Muscle layer of colon (tissue), 2 donors: ENCODE results near the gene UGT1A5.
"Not testable (repeated sequence)": the region's sequence is repeated elsewhere in the genome, so short reads cannot be mapped to it uniquely, and the experiment has no call there.

ENCODE experiments used
- H3K27ac ChIP-seq: one replicate; pipeline ENCODE4 v1.7.0; 2013; ENCODE audit warnings: low read depth, mild to moderate bottlenecking, low read length, moderate library complexity
- H3K27me3 ChIP-seq, 2 donors: one replicate each; pipeline ENCODE4 v1.7.0; 2013; ENCODE audit warnings: low read length in 2 of 2, mild to moderate bottlenecking in 2 of 2; ENCODE audit not compliant: insufficient read depth in 2 of 2, control insufficient read depth in 1 of 2
- H3K36me3 ChIP-seq: one replicate; pipeline ENCODE4 v1.7.0; 2013; ENCODE audit warnings: mild to moderate bottlenecking, low read length; ENCODE audit not compliant: insufficient read depth
- H3K4me1 ChIP-seq: one replicate; pipeline ENCODE4 v1.7.0; 2013; ENCODE audit warnings: mild to moderate bottlenecking, low read length; ENCODE audit not compliant: insufficient read depth
- H3K4me3 ChIP-seq, 2 donors: one replicate each; pipeline ENCODE4 v1.7.0; 2013; ENCODE audit warnings: low read length in 2 of 2, low read depth in 1 of 2, mild to moderate bottlenecking in 1 of 2, moderate library complexity in 1 of 2
- H3K9ac ChIP-seq: one replicate; pipeline ENCODE4 v1.7.0; 2013; ENCODE audit warnings: low read length
- H3K9me3 ChIP-seq: one replicate; pipeline ENCODE4 v1.7.0; 2013; ENCODE audit warnings: mild to moderate bottlenecking, low read length
- donor health status: abdominal sarcoma.
- donor health status: Adenocarcinoma of cecum.

The UGT1A5 gene

DNA sequence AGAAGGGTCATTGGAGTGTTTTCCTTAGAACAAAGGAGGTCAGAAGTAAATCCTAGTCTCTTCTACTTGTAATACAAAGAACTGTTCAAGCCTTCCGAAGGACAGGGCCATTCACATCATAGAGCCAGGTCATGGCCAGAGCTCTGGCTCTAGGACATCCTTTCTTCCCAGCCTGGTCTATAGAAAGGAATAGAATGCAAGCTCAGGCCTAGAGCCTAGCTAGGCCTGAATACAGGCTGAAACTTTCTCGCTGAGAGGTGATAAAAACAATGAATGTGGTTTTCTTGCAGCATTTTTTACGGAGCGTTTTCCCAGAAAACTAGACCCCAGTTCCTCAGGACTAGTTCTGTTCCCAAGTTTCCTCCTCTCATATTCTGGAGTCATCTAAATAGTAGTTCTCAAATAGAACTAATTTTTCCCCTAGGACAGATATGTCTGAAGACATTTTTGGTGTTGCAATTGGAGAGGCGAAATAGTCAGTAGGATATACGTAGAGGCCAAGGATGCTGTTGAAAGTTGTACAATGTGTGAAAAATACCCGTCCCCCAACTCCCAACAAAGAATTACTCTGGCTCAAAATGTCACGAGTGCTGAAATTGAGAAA, 13.2 kb upstream of the UGT1A5 start:
- no peaks in the 10 kb centered on the region for H3K27me3 ChIP-seq
- no peak overlapping the region for H3K27ac ChIP-seq
- H3K4me3 ChIP-seq, result no peak overlapping the region
- H3K36me3 ChIP-seq, result no peaks in the 10 kb centered on the region
- no peaks in the 10 kb centered on the region for H3K4me1 ChIP-seq
- no peak overlapping the region for H3K9ac ChIP-seq
- no peaks in the 10 kb centered on the region for H3K9me3 ChIP-seq

DNA sequence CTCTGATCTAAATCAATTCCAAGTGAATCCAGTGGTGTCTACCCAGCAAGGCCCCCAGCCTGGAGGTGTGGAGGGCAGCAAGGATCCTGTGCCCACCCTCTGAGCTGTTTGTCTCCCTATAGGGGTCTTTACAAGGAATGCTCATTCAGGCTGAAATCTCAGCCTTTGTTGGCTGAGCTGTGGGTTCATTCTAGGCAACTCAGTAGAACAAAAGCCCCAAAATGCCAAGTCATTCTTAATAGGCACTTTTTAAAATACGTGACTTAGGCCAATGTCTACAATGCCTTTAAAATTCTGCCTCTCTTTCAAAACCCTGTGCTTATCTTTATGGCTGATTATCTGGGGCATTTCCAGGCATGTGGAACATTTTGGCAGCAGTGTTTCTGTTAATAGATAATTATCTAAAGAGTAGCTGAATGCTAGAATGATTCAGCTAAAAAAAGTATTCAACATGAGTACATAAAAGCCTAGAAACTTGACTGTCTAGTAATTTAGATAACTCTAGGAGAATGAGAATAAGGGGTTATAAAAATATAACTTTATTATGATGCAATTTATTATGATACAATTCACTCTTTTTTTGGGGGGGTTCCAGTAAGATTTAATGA, 12.6 kb upstream of the UGT1A5 start:
- no peaks in the 10 kb centered on the region for H3K4me1 ChIP-seq
- no peaks in the 10 kb centered on the region for H3K9me3 ChIP-seq
- no peak overlapping the region for H3K27ac ChIP-seq

DNA sequence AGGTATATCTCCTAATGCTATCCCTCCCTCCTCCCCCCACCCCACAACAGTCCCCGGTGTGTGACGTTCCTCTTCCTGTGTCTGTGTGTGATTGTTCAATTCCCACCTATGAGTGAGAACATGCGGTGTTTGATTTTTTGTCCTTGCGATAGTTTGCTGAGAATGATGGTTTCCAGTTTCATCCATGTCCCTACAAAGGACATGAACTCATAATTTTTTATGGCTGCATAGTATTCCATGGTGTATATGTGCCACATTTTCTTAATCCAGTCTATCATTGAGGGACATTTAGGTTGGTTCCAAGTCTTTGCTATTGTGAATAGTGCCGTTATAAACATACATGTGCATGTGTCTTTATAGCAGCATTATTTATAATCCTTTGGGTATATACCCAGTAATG, 11.9 kb upstream of the UGT1A5 start:
- not testable (repeated sequence) for H3K4me1 ChIP-seq, H3K27me3 ChIP-seq, H3K9ac ChIP-seq, H3K27ac ChIP-seq, H3K36me3 ChIP-seq, H3K4me3 ChIP-seq, H3K9me3 ChIP-seq

More for the DNA sequence above, 12.6 kb upstream of the UGT1A5 start:
- Histone ChIP-seq H3K9ac (no peak overlapping the region), H3K27me3 (no peaks in the 10 kb centered on the region), H3K36me3 (no peaks in the 10 kb centered on the region), H3K4me3 (no peak overlapping the region)

DNA sequence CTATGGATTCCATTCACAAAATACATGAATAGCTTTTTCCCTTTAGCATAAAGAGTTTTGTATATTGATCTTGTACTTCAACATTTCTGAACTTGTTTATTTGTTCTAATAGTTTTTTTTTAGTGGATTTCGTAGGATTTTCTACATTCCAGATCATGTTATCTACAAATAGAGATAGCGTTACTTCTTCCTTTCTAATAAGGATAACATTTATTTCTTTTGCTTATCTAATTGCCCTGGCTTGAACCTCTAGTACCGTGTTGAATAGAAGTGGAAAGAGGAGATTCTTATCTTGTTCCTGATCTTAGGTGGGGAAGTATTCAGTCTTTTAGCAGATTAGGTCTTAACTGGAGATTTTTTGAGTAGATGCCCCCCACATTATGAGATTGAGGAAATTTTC, 10.5 kb upstream of the UGT1A5 start:
- Histone ChIP-seq H3K36me3 (no peaks in the 10 kb centered on the region), H3K27ac (no peak overlapping the region), H3K4me1 (no peaks in the 10 kb centered on the region), H3K9me3 (no peaks in the 10 kb centered on the region), H3K9ac (no peak overlapping the region), H3K4me3 (no peak overlapping the region), H3K27me3 (no peaks in the 10 kb centered on the region)

DNA sequence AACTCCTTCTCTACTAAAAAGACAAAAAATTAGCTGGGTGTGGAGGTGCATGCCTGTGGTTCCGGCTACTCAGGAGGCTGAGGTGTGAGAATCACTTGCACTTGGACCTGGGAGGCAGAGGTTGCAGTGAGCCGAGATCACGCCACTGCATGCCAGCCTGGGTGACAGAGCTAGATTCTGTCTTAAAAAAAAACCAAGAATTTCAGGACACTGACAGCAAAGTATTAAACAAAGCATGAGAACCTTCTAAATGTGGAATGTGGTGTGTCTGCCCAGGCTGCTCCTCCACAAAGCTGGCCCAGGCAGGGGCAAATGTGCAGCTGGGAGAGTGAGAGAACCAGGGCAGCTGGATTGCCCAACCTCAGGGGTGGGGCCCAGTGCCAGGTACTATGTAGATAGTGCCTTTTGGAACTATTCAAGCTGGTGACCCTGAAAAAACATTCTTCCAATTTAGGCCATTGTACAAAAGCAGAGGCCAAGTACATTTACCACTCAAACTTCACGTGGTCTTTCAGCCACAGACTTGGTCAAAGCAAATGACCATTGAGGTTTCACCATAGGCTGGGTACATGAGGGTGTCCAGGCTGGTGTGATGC, 6.7 kb upstream of the UGT1A5 start:
- Histone ChIP-seq H3K9ac (no peak overlapping the region), H3K4me3 (no peak overlapping the region)

DNA sequence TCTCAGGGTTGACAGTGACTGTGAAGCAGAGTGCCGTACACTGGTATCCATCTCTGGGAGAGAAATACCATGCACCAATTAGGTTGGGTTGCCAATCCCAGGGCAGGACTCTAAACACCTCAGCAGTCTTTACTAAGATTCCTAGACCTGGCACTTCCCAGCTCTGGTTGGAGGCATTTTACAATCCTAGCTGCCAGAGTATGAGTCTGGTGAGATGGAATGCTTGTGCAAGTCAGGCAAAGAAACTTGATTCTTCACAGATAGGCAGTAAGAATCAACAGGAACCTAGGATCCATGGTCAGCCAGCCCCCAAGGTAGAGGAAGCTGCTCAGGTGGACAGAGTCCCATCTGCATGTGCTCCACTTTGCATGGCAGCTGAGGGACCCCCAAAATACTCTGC, 6.0 kb upstream of the UGT1A5 start:
- Histone ChIP-seq H3K27ac (no peak overlapping the region), H3K9ac (no peak overlapping the region), H3K4me3 (no peak overlapping the region), H3K27me3 (peaks cover 0 to 3% of the 10 kb centered on the region in 2 donors), H3K9me3 (no peaks in the 10 kb centered on the region), H3K4me1 (no peaks in the 10 kb centered on the region), H3K36me3 (no peaks in the 10 kb centered on the region)

More for the DNA sequence above, 6.7 kb upstream of the UGT1A5 start:
- Histone ChIP-seq H3K36me3 (no peaks in the 10 kb centered on the region), H3K9me3 (no peaks in the 10 kb centered on the region), H3K27ac (no peak overlapping the region), H3K27me3 (no peaks in the 10 kb centered on the region), H3K4me1 (no peaks in the 10 kb centered on the region)

DNA sequence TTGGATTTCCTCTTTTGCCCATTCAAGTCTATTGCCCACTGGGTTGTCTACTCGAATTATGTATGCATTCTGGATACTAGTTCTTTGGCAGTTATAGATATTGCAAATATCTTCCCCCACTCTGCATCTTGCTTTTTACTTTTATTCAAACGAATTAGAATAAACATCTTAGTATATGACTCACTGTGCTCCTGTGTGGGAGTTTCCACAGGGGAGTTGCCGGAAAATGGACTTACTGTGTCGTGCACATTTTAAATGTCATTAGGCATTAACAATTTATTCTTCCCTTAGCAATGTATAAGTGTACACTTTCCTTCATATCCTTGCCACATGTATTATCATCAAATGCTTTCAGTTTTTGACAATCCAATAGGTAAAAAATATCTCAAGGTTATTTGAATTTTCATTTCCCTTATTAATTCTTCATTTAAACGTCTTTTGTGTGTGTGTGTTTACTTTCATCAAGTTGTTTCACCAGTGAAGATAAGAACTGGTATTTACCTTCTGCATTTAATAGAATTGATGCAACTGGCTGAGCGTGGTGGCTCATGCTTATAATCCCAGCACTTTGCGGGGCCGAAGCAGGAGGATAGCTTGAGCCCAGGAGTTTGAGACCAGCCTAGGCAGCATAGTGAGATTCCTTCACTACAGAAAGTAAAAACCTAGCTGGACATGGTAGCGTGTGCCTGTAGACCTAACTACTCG, 4.6 kb upstream of the UGT1A5 start:
- H3K9me3 ChIP-seq, result no peaks in the 10 kb centered on the region
- peaks cover 0 to 3% of the 10 kb centered on the region in 2 donors for H3K27me3 ChIP-seq
- H3K4me3 ChIP-seq, result no peak overlapping the region
- no peak overlapping the region for H3K27ac ChIP-seq
- no peak overlapping the region for H3K9ac ChIP-seq
- H3K4me1 ChIP-seq, result no peaks in the 10 kb centered on the region
- no peaks in the 10 kb centered on the region for H3K36me3 ChIP-seq

DNA sequence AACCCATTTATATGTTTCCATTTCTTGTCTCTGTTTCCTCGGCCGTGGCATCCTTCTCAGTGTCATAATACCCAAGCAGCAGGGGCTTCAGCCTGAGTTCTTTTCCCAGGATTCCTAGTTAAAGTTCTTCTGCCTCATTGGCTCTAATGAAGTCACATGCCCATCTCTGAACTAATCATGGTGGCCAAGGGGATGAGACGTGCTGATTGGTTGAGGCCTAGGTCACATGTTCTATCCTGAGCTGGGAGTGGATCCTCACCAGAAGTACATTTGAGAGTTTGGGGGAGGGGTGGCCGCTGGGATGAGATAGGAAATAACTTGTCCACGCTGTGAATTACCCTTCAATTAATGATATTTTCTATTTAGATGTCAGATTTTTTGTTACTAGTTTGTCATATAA, 3.8 kb upstream of the UGT1A5 start:
- Histone ChIP-seq H3K27me3 (peaks cover 0 to 3% of the 10 kb centered on the region in 2 donors), H3K4me3 (no peak overlapping the region), H3K27ac (no peak overlapping the region), H3K9me3 (no peaks in the 10 kb centered on the region), H3K9ac (no peak overlapping the region), H3K4me1 (no peaks in the 10 kb centered on the region), H3K36me3 (no peaks in the 10 kb centered on the region)

DNA sequence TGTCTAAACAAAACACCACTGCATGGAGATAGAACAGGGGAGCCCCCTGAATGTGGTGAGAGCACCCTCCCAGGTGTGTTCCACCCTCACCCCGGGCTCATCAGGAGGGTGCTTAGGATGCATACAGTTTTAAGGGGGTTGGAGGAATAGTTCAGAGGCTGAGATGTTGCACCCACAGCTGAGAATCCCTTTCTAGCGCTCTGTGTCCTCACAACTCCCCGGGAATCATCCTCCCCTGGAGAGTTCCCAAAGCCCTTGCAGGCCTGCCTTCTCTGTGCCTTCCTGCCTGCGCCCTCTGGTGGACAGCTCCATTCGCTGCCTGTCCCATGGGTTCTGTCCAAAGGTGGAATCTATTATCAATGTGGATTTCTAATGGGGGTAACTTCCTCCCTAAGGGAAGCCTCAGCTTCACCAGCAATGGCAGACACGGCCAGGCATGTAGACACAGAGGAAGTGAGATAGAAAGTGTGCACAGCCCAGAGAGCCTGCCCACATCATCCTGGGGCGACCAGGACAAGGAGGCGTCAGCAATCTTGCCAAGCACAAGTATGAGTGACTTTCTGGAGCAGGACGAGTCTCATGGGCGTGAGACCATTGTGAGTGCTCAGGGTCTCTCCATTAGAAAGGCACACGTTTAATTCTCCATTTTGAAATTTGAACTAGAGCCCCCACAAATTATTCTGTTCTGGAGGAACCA, 1.2 kb upstream of the UGT1A5 start:
- no peaks in the 10 kb centered on the region for H3K36me3 ChIP-seq
- H3K9ac ChIP-seq, result no peak overlapping the region
- no peak overlapping the region for H3K27ac ChIP-seq
- H3K27me3 ChIP-seq, result peaks cover 0 to 3% of the 10 kb centered on the region in 2 donors
- H3K4me3 ChIP-seq, result no peak overlapping the region
- H3K4me1 ChIP-seq, result no peaks in the 10 kb centered on the region
- no peaks in the 10 kb centered on the region for H3K9me3 ChIP-seq

DNA sequence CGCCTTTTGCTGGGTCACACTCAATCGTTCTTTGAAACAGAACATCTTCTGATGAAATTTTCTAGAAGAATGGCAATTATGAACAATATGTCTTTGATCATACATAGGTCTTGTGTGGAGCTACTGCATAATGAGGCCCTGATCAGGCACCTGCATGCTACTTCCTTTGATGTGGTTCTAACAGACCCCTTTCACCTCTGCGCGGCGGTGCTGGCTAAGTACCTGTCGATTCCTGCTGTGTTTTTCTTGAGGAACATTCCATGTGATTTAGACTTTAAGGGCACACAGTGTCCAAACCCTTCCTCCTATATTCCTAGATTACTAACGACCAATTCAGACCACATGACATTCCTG, 532 bp downstream of the UGT1A5 start:
- Histone ChIP-seq H3K27me3 (peaks cover 0 to 3% of the 10 kb centered on the region in 2 donors), H3K9me3 (no peaks in the 10 kb centered on the region)

DNA sequence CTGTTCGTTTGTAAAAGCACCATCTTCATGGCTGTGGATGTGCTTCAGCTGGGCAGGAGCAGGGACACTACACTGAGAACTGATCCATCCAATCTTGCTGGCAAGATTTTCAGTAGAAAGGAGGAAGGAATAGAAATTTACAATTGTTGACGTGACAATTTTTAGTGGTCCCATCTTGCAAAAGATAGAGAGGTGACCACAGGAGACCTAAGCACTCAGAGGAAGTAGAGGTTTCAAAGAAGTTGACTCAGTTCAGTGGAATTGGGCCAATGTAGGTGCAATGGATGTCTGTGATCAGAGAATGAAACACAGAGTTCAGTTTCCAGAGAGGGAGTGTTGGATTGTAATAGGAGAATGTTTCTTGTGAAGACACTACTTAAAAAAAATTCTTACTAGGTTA, 1.4 kb downstream of the UGT1A5 start:
- Histone ChIP-seq H3K4me1 (no peaks in the 10 kb centered on the region), H3K27ac (no peak overlapping the region), H3K36me3 (no peaks in the 10 kb centered on the region), H3K9ac (no peak overlapping the region), H3K27me3 (peaks cover 0 to 3% of the 10 kb centered on the region in 2 donors), H3K4me3 (no peak overlapping the region), H3K9me3 (no peaks in the 10 kb centered on the region)

More for the DNA sequence above, 532 bp downstream of the UGT1A5 start:
- H3K4me3 ChIP-seq, result no peak overlapping the region
- H3K36me3 ChIP-seq, result no peaks in the 10 kb centered on the region
- H3K9ac ChIP-seq, result no peak overlapping the region
- no peaks in the 10 kb centered on the region for H3K4me1 ChIP-seq
- H3K27ac ChIP-seq, result no peak overlapping the region
